Uterus (tissue), 4 donors: ENCODE measurements around the gene FER. TPM values are rescaled to one million over a fixed set of nuclear protein-coding genes. Genes with fewer than 3 reads are reported as not detected.
"Not testable (repeated sequence)": the region's sequence is repeated elsewhere in the genome, so short reads cannot be mapped to it uniquely, and the experiment has no call there.

Experiments
- DNase-seq, 2 donors: peaks; one replicate each; pipeline ENCODE4 v3.0.0-alpha.2; 2019 to 2020
- H3K27ac ChIP-seq, 2 donors: fragments of 200-600 bp; sonication (generic); 1 replicate in 1 of 2; 2 replicates in 1 of 2; pipeline ENCODE4 v1.5.1; 2016 to 2018
- H3K27me3 ChIP-seq, 2 donors: fragments of 200-600 bp; sonication (generic); one replicate each; pipeline ENCODE4 v1.5.1; 2018 to 2019; ENCODE audit warnings: control low read depth in 1 of 2
- H3K36me3 ChIP-seq, 2 donors: fragments of 200-600 bp; sonication (generic); one replicate each; pipeline ENCODE4 v1.5.1; 2019; ENCODE audit warnings: control low read depth in 1 of 2
- H3K4me1 ChIP-seq, 2 donors: fragments of 200-600 bp; sonication (generic); one replicate each; pipeline ENCODE4 v1.5.1; 2018 to 2019; ENCODE audit warnings: control low read depth in 1 of 2
- H3K4me3 ChIP-seq, 2 donors: fragments of 200-600 bp; sonication (generic); 1 replicate in 1 of 2; 2 replicates in 1 of 2; pipeline ENCODE4 v1.5.1; 2018 to 2019; ENCODE audit warnings: mild to moderate bottlenecking in 1 of 2
- H3K9me3 ChIP-seq, 2 donors: fragments of 200-600 bp; sonication (generic); one replicate each; pipeline ENCODE4 v1.5.1; 2019; ENCODE audit warnings: control low read depth in 1 of 2
- CTCF ChIP-seq, 4 experiments: fragments of 200-600 bp in 2 of 4; fragments of 450-650 bp in 2 of 4; sonication (generic) in 2 of 4; IDR thresholded peaks; one replicate each; pipeline ENCODE4 v1.5.1; 2016 to 2019; ENCODE audit warnings: antibody characterized with exemption in 4 of 4, mild to moderate bottlenecking in 2 of 4, moderate library complexity in 1 of 4
- POLR2A ChIP-seq, 2 donors: fragments of 450-650 bp; IDR thresholded peaks; one replicate each; pipeline ENCODE4 v1.6.1; 2016; ENCODE audit warnings: antibody characterized with exemption in 2 of 2, mild to moderate bottlenecking in 1 of 2, moderate library complexity in 1 of 2
- intact Hi-C: fragments of 100-400 bp; cut with DNase I; formaldehyde crosslinking; loops from one replicate; pipeline ENCODE4 v1.15.1; 2023; ENCODE audit warnings: low total_unique reads
- total RNA-seq, 4 donors: library from RNA; depleted of rRNA in 3 of 4; stranded (reverse); fragments of >200 nt in 3 of 4; gene quantifications; one replicate each; pipeline versions ENCODE4 v1.1.0 to v1.2.4, GENCODE V29; 2014 to 2023
- donor health status: DM: yes; HTN: yes; CAD: no.

Gene FER
- total RNA-seq = 10 to 100 TPM; 16.9 to 60.1 (median 38.0) TPM

- Histone ChIP-seq H3K36me3 (no peaks in the 10 kb centered on the region), H3K9me3 (no peaks in the 10 kb centered on the region), H3K4me3 (peak within 1 kb of the TSS; percentile 69 to 92), H3K4me1 (no peaks in the 10 kb centered on the region), H3K27ac (peak within 1 kb of the TSS; percentile 96 to 98), H3K27me3 (no peaks in the 10 kb centered on the region)
- no peak for TF ChIP-seq CTCF (IDR thresholded peaks at IDR 0.05)
- TF ChIP-seq POLR2A (IDR thresholded peaks at IDR 0.05) = peak in 1 of 2 donors; percentile 61
- intact Hi-C loops = no loop called here
- DNase-seq = peak in 1 of 2 donors; percentile 56
These were observed at the start of gene FER for GRCh38 chr5:108747774-108748400. TSS of gene FER (plus strand) at chr5:108747897. CDS start at chr5:108798183, 50,286 bp downstream.

GRCh38 chr5:108700388-108700787 lies 47.3 kb upstream of the FER start:
- H3K4me3 ChIP-seq, intact Hi-C loops, H3K4me1 ChIP-seq, H3K27me3 ChIP-seq, H3K9me3 ChIP-seq, DNase-seq, H3K27ac ChIP-seq, H3K36me3 ChIP-seq: not testable (repeated sequence)

GRCh38 chr5:108700930-108701329 lies 46.8 kb upstream of the FER start:
- intact Hi-C loops = no loop called here
- Histone ChIP-seq H3K4me3 (no peak overlapping the region), H3K36me3 (no peaks in the 10 kb centered on the region), H3K27ac (no peak overlapping the region), H3K27me3 (no peaks in the 10 kb centered on the region), H3K9me3 (no peaks in the 10 kb centered on the region), H3K4me1 (no peaks in the 10 kb centered on the region)
- no peak for DNase-seq
- TF ChIP-seq POLR2A (IDR thresholded peaks at IDR 0.05) (no peak), CTCF (IDR thresholded peaks at IDR 0.05) (no peak)

- Histone ChIP-seq H3K4me3 (no peak overlapping the region), H3K36me3 (no peaks in the 10 kb centered on the region), H3K9me3 (no peaks in the 10 kb centered on the region), H3K4me1 (no peaks in the 10 kb centered on the region), H3K27ac (no peak overlapping the region), H3K27me3 (no peaks in the 10 kb centered on the region)
- DNase-seq = no peak
- intact Hi-C loops = no loop called here
- TF ChIP-seq POLR2A (IDR thresholded peaks at IDR 0.05) = no peak
- no peak for TF ChIP-seq CTCF (IDR thresholded peaks at IDR 0.05)
These were observed 45.2 kb upstream of the FER start for GRCh38 chr5:108702546-108702945.

- no peak overlapping the region for H3K27ac ChIP-seq
- H3K9me3 ChIP-seq = no peaks in the 10 kb centered on the region
- no peak for TF ChIP-seq POLR2A (IDR thresholded peaks at IDR 0.05)
- TF ChIP-seq CTCF (IDR thresholded peaks at IDR 0.05) = no peak
- H3K4me1 ChIP-seq = no peaks in the 10 kb centered on the region
- H3K36me3 ChIP-seq = no peaks in the 10 kb centered on the region
- no peaks in the 10 kb centered on the region for H3K27me3 ChIP-seq
- DNase-seq = no peak
- intact Hi-C loops = no loop called here
- no peak overlapping the region for H3K4me3 ChIP-seq
These were observed 44.4 kb upstream of the FER start for GRCh38 chr5:108703313-108703712.

- TF ChIP-seq POLR2A (IDR thresholded peaks at IDR 0.05) = no peak
- H3K4me1 ChIP-seq = no peaks in the 10 kb centered on the region
- intact Hi-C loops = no loop called here
- no peaks in the 10 kb centered on the region for H3K36me3 ChIP-seq
- DNase-seq = no peak
- H3K27me3 ChIP-seq = no peaks in the 10 kb centered on the region
- H3K27ac ChIP-seq = no peak overlapping the region
- no peaks in the 10 kb centered on the region for H3K9me3 ChIP-seq
- H3K4me3 ChIP-seq = no peak overlapping the region
These were observed 40.6 kb upstream of the FER start for GRCh38 chr5:108707141-108707540.
